LNCaP clone FGC (cell line): ENCODE data around the gene TIMP2.
"Not testable (repeated sequence)": the region's sequence is repeated elsewhere in the genome, so short reads cannot be mapped to it uniquely, and the experiment has no call there.

ENCODE experiments used
- DNase-seq: peaks from one replicate; pipeline ENCODE4 v3.0.0-alpha.2; 2011; ENCODE audit warnings: low read depth
- H3K4me3 ChIP-seq: 2 replicates; pipeline ENCODE4 v1.5.1; 2011; ENCODE audit warnings: mild to moderate bottlenecking, low read depth, low read length, control low read depth
- TF ChIP-seq, protein P1 (sequence below): IDR thresholded peaks from 2 replicates; pipeline ENCODE4 v1.5.1; 2012; ENCODE audit warnings: mild to moderate bottlenecking; ENCODE audit not compliant: control insufficient read depth, insufficient read depth; ENCODE audit errors: extremely low read depth

The TIMP2 gene

DNA sequence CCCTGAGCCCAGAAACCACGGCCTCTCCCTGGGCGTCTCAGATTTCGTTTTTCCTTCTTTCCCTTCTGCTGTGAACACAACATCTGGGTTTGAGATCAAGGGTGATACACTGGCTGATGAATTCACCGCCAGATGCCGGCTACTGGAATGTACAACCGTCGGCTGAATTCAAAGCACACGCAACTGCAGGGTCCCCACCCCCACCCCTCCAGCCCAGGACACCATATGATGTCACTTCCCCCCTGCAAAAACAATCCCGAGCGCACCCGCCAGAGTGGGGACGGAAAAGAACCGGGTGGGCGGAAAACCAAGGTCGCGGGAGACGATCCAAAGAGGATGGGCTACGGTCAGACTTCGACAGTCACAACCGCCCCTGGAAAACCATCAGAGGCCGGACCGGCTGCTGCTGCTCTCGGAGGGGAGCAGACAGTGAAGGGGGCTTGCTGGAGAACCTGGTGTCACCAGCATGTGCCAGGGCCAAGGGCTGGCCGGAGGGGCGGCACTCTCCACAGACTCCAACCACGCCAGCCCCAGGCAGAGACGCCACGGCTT lies 45.5 kb downstream of the TIMP2 start:
- no peak for DNase-seq
- no peak overlapping the region for H3K4me3 ChIP-seq
- TF ChIP-seq, protein P1, sequence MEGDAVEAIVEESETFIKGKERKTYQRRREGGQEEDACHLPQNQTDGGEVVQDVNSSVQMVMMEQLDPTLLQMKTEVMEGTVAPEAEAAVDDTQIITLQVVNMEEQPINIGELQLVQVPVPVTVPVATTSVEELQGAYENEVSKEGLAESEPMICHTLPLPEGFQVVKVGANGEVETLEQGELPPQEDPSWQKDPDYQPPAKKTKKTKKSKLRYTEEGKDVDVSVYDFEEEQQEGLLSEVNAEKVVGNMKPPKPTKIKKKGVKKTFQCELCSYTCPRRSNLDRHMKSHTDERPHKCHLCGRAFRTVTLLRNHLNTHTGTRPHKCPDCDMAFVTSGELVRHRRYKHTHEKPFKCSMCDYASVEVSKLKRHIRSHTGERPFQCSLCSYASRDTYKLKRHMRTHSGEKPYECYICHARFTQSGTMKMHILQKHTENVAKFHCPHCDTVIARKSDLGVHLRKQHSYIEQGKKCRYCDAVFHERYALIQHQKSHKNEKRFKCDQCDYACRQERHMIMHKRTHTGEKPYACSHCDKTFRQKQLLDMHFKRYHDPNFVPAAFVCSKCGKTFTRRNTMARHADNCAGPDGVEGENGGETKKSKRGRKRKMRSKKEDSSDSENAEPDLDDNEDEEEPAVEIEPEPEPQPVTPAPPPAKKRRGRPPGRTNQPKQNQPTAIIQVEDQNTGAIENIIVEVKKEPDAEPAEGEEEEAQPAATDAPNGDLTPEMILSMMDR = no peak

DNA sequence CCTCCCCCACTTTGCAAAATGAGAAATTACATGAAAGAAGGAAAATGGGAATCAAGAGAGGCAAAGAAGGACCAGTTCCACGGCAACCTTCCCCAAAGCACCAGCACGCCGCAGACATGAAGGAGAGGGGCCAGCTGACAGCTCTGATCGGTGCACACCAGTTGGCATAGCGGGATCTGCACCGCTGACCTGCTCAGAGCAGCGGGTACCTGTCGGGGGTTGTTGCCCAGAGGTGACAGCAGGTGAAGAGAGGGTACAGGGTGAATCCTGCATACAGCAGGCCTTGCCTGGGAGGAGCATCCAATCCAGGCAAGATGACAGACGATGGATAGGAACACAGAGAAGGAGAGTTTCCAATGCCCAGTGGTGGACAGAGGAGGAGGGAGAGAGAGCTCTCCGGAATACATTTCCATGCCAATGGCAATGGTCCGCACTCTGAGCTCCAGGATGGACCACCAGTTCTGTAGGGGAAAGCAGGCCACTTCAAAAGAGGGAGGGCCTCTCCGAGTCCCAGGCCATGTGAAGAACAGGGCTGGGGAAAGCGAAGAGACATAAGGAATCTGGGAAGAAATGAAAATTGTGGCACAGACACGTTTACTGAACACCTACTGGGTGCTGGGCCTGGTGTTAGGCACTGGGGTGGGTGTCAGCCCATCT lies 46.2 kb downstream of the TIMP2 start:
- no peak overlapping the region for H3K4me3 ChIP-seq
- TF ChIP-seq, protein P1 = no peak
- DNase-seq = no peak

DNA sequence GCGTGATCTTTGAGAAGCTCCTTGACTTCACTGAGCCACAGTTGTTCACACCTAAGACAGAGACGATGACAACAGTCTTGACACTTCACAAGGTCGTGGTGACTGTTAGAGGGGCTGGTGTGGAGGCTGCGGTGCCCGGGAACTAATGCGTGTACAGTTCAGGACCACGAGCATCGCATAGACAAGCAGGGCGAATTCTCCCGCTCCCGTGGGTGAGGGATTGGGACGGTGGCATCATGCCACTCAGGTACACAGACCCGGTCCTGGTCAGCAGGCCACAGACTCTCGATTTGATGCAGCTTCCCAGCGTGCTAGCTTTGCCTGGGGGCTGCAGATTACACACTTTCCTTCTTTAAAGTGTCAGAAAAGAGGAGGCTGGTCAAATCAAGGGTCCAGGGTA lies 46.9 kb downstream of the TIMP2 start:
- TF ChIP-seq, protein P1 = no peak
- no peak for DNase-seq
- H3K4me3 ChIP-seq = no peak overlapping the region

DNA sequence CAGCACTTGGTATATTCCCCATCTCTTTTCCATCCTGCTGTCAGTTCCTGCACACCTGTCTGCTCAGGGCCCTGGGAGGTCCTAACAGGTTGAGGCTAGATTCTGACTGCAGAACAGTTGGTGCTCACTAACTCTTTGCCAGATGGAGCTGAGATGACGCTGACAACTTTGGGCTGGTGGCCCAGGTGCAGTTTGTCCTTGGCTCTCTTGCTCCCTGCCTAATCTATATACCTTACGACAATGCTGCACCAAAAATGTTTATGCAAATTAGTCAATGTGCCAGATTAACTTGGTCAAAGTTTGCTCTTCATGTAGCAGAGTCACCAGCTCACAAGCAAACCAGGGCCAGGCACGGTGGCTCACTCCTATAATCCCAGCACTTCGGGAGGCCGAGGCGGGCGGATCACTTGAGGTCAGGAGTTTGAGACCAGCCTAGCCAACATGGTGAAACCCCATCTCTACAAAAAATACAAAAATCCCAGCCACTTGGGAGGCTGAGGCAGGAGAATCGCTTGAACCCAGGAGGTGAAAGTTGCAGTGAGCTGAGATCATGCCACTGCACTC lies 48.2 kb downstream of the TIMP2 start:
- not testable (repeated sequence) for H3K4me3 ChIP-seq
- DNase-seq = peak; percentile 50

DNA sequence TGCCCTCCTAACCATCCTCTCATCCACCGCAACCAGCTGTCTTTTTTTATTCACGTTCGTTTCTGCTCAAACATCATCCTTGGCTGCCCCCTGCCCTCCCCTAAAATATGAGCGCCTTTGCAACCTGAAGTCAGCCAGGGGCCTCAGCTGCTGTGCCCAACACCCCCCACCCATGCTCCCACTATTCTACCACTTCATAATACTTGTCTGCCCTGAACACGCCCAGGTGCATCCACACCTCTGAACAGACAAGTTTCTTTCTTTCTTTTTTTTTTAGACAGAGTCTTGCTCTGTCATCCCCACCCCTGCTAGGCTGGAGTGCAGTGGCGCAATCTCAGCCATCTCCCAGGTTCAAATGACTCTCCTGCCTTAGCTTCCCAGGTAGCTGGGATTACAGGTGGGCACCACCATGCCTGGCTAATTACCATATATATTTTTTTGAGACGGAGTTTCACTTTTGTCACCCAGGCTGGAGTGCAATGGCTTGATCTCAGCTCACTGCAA lies 49.0 kb downstream of the TIMP2 start:
- DNase-seq = no peak
- no peak overlapping the region for H3K4me3 ChIP-seq
- TF ChIP-seq, protein P1 = no peak

DNA sequence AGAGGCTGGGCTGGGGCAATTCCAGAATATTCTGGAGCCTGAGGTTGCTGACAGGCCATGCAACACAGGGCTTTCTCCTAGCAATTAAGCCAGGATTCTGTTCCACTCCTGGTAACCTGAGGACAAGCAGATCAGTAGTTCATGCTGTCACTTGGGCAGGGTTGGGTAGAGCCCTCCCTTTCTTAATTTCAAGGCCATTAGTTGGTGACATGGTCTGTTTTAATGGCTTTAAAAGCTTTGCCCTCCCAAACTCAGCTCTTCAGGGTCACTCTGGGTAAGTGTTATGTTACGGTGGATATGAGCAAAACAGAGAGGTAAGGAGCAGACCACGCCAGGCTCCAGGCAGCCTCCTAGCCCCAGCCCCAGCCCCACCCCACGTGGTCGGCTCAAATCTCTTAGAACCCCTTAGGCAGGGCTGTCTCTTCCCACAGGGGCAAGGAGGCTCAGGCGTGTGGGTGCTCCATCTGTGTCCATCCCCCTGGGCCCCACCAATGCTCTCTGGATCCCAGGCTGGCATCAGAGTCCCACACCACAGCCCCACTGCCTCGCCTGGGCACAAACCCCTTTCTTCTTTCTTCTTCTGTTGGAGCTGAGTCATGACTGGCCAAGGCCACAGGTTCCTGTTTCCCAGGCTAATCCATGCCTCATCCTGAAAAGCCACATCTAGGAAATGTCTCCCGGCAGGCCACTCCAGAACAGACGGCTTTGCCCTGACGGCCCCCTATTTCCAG lies 49.7 kb downstream of the TIMP2 start:
- H3K4me3 ChIP-seq = no peak overlapping the region
- TF ChIP-seq, protein P1 = no peak
- no peak for DNase-seq
